Measurements from ENCODE around the gene AQP4. TPM values are rescaled to one million over a fixed set of nuclear protein-coding genes. Genes with fewer than 3 reads are reported as not detected.

AQP4 gene
- total and polyA plus RNA-seq, 4 donors = 0.07 to 0.42 (median 0.34) TPM

- TF ChIP-seq RXRA (IDR thresholded peaks at IDR 0.05) = no peak
- no peak for TF ChIP-seq YY1 (IDR thresholded peaks at IDR 0.05)
- no peak for TF ChIP-seq CTCF (IDR thresholded peaks at IDR 0.05; ENCODE audit: low read depth, low read length, missing input control)
- no peak for TF ChIP-seq JUND (IDR thresholded peaks at IDR 0.05)
- no peak for TF ChIP-seq HNF4A (conservative IDR thresholded peaks at IDR 0.05)
- no peak for TF ChIP-seq GABPA (IDR thresholded peaks at IDR 0.05 in 1 of 2, conservative IDR thresholded peaks at IDR 0.05 in 1 of 2)
- TF ChIP-seq NR2F2 (IDR thresholded peaks at IDR 0.05) = no peak
- TF ChIP-seq SP1 (IDR thresholded peaks at IDR 0.05) = no peak
- TF ChIP-seq FOXA2 (IDR thresholded peaks at IDR 0.05) = no peak
Measured at GRCh38 chr18:26908906-26909305, 43.4 kb upstream of the AQP4 start (continued).

- no peaks in the 10 kb centered on the region for H3K4me1 ChIP-seq (ENCODE audit: control insufficient read depth in 4 of 4, insufficient read depth in 4 of 4, low read length in 3 of 4)
- TF ChIP-seq HNF4A (conservative IDR thresholded peaks at IDR 0.05) (no peak), ATF3 (IDR thresholded peaks at IDR 0.05) (no peak), SP1 (IDR thresholded peaks at IDR 0.05) (no peak), MAX (IDR thresholded peaks at IDR 0.05) (no peak), FOXA1 (IDR thresholded peaks at IDR 0.05) (no peak), JUND (IDR thresholded peaks at IDR 0.05) (no peak), HNF4G (IDR thresholded peaks at IDR 0.05) (no peak), RAD21 (IDR thresholded peaks at IDR 0.05) (no peak), REST (IDR thresholded peaks at IDR 0.05) (no peak), CTCF (IDR thresholded peaks at IDR 0.05; ENCODE audit: low read depth, low read length, missing input control) (no peak)
- 88% methylated on average over 5 of the region's 5 CpGs for WGBS
- H3K9ac ChIP-seq (ENCODE audit: low read depth in 1 of 2, low read length in 2 of 2) = no peak overlapping the region
- H3K27me3 ChIP-seq (ENCODE audit: control insufficient read depth in 4 of 4, insufficient read depth in 4 of 4, low read length in 3 of 4) = no peaks in the 10 kb centered on the region
- no peaks in the 10 kb centered on the region for H3K9me3 ChIP-seq (ENCODE audit: control insufficient read depth in 4 of 4, low read length in 3 of 4)
- no peaks in the 10 kb centered on the region for H3K36me3 ChIP-seq (ENCODE audit: control insufficient read depth in 4 of 4, insufficient read depth in 3 of 4, low read depth in 1 of 4, low read length in 3 of 4)
- DNase-seq (ENCODE audit: low spot score) = no peak
- H3K4me3 ChIP-seq (ENCODE audit: low read depth in 1 of 3, low read length in 3 of 3) = no peak overlapping the region
- H3K27ac ChIP-seq (ENCODE audit: low read depth in 1 of 2, low read length in 2 of 2) = no peak overlapping the region
Measured at GRCh38 chr18:26902291-26902690, 36.8 kb upstream of the AQP4 start.

All from liver (tissue), 9 donors.